ENCODE results near the gene CFAP65.

DNA sequence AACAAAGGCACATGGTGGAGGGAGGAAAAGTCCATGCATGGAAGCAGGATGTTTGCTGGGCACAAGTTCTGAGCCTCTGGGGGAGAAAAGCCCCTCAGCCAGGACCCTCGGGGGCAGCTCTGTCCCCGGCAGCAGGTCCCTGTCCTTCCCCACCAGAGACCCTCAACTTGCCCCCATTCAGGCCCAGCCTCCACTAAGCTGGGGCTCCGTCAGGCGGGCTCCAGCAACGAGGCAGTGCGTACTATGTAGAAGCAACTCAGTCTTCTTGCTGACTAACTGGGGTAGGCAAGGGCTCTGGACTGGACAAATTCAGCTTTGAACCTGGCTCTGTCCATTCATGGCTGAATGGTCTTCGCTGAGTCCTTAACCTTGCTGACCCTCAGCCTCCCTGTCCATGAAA is 23.0 kb downstream of the CFAP65 start:
- no peak for TF ChIP-seq POLR2AphosphoS5 (IDR thresholded peaks at IDR 0.05; ENCODE audit: insufficient read depth in 1 of 2, low read depth in 1 of 2)
- TF ChIP-seq POLR2A (IDR thresholded peaks at IDR 0.05), result no peak

Measured in vagina (tissue), 2 donors.